Stimulated activated CD8-positive, alpha-beta memory T cell treated with anti-CD3 and anti-CD28 coated beads, Interleukin-7, amount 100 ng/mL, for 1 hour (primary cell): ENCODE results near the gene PIP4K2A.
A peak's percentile ranks its signal among the peaks of the same experiment; 100 is the strongest.
"Not testable (repeated sequence)": the region's sequence is repeated elsewhere in the genome, so short reads cannot be mapped to it uniquely, and the experiment has no call there.

Experiments used
- DNase-seq, 2 donors: peaks; one replicate each; pipeline ENCODE4 v3.0.0-alpha.2; 2020; ENCODE audit warnings: low read depth in 2 of 2

PIP4K2A gene

DNA sequence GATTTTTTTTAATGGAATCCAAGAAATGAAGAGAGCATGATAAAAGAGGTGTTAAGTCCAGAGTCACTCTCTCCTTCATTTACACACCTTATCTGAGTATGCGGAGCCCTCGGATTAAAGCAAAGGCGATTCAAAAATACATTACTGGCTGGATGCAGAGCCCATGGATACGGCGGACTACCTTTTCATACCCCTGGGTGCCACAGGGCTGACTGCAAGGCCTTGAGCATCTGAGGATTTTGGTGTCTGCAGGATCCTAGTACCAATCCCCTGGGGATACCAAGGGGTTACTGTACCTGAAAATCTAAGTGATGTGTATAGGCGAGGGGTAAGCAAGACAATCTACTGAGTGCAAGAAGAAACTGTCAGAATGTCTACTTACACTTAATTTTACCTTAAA, 20.5 kb downstream of the PIP4K2A start:
- DNase-seq, result no peak

GRCh38 chr10:22693371-22693784, 21.0 kb downstream of the PIP4K2A start:
- no peak for DNase-seq

DNA sequence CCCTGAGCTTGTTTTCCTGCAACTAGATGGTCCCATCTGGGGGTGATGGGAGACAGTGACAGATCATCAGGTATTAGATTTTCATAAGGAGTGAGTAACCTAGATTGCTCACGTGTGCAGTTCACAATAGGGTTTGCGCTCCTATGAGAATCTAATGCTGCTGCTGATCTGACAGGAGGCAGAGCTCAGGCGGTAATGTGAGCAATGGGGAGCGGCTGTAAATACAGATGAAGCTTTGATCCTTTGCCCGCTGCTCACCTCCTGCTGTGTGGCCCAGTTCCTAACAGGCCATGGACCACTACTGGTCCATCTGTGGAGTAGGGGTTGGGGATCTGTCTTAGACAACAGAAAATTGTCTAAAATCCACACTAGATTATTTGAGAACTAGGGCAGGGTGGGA, 22.3 kb downstream of the PIP4K2A start:
- DNase-seq, result not testable (repeated sequence)

DNA sequence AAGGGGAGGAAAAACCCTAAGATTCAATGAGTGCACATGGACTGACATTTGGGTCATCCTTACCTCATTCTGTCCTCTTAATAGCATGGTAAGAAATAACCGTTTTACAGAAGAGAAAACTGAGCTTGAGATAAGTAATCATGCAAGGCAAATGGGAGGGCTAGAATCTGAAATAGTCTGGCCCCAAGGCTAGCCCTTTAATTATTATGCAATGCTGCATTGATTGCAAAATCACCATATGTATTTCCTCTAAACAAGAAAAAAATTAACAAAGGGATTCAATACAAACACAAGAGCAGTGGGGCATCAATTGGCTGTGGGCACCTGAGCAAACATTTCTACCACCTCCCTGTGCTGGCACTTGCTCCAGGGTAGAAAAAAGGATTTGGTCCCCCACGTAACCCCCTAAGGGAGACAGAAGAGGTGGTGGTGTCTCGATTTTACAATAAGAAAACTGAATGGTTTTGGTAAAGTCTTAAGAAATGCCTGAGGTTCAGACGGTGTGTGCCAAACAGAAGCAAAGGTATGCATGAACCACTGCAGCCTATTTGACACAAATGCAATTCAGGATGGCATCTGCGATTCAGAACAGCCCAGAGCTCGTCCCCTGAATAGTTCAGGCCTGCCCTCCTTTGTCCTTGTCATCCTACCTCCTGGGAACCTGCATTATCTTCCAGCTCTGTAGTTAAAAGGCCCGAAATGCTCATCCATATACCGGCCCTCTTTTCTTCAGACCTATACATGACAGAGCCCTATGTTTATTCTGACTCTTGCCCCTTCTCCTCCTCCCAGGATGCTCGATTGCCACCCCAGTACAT, 23.6 kb downstream of the PIP4K2A start:
- no peak for DNase-seq

DNA sequence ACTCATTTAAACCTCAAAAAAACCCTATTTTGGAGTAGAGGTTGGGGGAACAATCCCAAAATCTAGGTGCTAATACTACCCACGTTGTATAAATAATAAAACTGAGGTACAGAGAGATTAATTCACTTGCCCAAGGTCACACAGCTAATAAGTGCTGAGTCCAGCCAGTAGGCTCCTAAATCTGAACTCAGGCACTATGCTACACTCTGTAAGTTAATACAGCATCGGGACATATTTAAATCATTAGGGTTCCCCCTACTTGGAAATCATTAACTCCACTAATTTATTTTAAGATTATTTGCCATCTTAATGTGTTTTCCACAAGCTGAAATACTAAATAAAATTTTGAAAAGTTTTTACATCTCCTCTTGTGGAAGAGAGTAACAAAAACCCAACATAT, 24.2 kb downstream of the PIP4K2A start:
- DNase-seq, result no peak

DNA sequence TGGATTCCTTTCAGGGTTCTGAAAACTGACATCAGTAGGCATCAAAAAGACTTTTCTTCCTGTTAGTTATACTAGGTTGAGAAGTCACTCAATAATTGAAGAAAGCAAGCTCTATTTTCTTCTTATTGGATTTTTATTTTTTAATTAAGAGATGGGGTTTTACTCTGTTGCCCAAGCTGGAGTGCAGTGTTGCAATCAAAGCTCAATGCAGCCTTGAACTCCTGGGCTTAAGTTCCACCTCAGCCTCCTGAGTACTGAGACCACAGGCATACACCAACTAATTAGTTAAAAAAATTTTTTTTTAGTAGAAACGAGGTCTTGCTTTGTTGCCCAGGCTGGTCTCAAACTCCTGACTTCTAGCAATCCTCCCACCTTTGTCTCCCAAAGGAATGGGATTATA, 28.0 kb downstream of the PIP4K2A start:
- DNase-seq, result no peak

DNA sequence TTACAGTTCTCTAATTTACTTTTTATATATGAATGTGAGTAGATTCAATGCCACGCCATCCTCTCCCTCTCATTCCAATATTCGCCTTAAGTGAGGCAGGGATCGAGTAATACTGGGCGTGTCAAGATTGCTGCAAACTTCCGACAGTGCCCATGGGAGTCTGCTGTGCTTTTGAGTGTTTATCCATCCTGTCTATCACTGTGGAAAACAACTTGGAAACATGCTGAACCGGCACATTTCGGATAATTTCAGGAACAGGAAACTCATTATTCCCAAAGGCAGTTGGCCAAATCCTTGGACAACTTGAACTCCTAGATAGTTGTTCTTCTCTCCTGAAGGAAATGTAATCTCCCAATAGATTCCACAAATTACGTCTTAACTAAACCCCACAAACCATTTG, 28.5 kb downstream of the PIP4K2A start:
- DNase-seq, result no peak

DNA sequence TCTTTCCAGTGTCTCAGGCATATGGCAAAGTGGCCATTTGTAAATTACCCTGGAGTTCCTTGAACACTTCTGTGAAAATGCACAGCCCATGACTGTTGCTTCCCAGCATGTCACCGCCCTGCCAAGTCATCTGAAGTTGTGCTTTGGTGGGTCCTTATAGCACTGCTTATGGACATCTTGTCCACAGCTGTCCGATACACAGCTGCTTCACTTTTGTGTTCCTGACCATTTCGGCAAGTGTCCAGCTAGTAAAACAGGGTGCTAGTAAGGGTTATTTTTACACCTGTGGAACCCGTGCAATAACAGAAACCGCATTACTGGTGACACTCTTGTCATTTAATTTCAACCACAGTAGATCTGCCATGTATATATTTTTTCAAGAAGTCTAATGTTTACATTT, 29.7 kb downstream of the PIP4K2A start:
- no peak for DNase-seq

GRCh38 chr10:22683140-22683389, 31.3 kb downstream of the PIP4K2A start:
- no peak for DNase-seq

DNA sequence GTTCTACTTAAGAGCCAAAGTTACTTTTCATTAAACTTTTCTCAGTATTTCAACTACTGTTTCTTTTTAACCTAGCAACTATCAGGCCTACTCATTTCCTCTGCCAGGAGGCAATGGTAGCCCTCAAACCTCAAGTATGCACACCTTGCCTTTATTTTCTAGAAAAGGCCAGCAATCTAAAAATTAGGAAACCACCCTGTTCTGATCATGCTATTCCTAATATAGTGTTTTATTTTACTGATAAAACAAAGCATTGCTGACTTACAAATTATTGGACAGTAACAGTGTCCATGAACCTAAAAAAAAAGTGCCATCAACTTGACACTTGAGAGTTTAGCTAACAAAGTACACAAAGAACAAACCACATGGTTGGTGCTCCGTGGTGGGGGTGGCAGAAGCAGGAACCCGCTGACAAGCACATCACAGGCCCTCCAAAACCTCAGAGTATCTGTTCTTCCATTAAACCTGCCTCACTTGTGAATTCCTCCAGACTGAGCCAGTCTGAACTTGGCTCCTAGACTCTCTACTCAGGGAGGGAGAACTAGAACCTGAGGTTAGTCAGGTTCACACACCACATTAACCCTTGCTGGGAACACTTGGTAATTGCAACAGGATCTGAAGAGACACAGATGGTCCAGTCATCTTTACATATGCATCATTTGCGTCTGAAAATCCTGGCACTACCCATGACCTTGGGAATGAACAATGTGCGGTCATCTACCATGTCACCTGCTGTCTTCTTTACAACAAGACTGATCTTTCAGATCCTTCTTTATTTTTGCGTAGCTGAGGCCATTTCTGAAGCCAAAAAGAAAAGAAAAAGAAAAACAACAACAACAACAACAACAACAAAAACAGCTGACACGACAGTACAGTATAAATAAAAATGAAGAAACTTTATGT, 31.9 kb downstream of the PIP4K2A start:
- peak in 1 of 2 donors; percentile 42 for DNase-seq

DNA sequence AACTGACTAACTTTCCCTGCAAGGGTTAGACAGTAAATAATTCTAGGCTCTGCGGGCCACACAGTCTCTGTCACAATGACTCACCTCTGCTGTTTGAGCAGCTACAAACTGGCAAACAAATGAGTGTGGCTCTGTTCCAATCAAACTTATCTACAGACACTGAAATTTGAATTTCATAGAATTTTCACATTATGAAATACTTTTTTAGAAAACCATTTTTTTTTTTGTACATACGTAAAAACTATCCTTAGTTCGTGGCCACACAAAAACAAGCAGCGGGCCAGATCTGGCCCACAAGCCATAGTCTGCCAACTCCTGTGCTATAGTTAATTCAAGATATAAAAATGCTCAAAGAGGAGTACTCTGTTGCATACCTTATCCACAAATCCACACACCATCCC, 32.6 kb downstream of the PIP4K2A start:
- peak in 1 of 2 donors; percentile 21 for DNase-seq

GRCh38 chr10:22681301-22681700, 33.1 kb downstream of the PIP4K2A start:
- DNase-seq, result no peak

DNA sequence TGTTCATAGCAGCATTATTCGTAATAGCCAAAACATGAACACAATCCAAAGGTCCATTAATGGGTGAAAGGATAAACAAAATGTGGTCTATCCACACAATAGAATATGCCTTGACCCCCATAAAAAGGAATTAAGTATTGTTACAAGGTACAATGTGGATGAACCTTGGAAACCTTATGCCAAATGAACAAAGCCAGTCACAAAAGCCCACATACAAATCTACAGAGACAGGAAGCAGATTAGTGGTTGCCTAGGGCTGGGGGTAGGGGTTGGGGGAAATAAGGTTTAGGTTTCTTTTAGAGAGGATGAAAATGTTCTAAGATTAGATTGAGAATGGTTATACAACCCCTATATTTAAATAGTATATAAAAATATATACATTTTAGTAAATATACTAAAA, 34.8 kb downstream of the PIP4K2A start:
- DNase-seq, result no peak

DNA sequence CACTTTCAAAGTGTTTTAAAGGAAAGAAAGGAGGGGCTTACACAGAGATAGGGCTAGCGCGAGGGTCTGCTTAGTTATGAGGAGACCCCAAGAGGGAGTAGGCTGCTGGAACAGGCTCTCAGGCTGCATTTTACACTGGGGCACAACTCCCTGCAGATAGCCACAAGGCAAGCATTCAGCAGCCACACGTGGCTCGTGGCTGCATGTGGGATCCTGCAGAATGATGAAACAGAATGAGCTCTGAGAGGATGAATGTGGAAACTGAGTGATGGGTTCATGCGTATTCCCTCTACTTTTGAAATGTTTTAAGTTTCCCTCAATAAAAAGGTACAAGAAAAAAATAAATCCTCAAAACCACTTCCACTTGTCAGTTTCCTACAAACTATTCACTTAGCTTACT, 37.0 kb downstream of the PIP4K2A start:
- DNase-seq, result no peak

- no peak for DNase-seq
Observed at GRCh38 chr10:22676435-22676834, 37.9 kb downstream of the PIP4K2A start.

- DNase-seq, result no peak
Observed at GRCh38 chr10:22674573-22674930, 39.8 kb downstream of the PIP4K2A start.

DNA sequence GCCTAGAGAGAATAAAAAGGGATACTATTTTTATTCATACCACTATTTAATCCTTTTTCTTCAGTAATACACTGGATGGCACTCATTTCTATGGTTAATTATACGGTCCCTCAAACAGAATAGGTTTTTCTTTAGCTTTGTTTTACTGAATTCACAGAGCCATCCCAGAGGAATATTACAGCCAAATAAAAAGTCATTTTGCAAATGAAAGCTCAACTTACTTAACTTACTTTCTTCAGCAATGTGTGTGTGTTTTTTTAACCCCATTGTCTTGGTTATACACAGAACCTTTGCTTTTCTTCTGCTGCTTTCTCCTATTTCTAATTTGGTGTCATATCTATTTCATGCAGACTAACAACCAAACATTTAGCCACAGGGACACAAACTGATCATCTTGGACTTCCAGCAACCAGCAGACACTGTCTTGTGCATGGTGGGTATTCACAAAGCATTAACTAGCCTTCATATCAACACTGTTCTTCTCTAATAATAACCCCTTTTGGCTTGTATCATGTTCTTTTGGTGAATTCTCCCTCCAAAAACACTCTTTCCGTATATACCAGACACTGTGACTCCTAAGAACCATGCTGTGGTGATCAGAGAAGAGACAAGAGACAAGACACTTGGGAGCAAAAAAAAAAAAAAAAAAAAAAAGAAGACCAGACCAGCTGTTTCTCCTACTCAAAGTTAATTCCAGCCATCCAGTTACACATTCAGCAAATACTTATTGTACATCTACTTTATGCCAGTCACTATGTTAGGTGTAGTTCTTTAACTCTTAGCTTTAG, 40.4 kb downstream of the PIP4K2A start:
- DNase-seq, result no peak

- no peak for DNase-seq
Observed at GRCh38 chr10:22673091-22673392, 41.3 kb downstream of the PIP4K2A start.

DNA sequence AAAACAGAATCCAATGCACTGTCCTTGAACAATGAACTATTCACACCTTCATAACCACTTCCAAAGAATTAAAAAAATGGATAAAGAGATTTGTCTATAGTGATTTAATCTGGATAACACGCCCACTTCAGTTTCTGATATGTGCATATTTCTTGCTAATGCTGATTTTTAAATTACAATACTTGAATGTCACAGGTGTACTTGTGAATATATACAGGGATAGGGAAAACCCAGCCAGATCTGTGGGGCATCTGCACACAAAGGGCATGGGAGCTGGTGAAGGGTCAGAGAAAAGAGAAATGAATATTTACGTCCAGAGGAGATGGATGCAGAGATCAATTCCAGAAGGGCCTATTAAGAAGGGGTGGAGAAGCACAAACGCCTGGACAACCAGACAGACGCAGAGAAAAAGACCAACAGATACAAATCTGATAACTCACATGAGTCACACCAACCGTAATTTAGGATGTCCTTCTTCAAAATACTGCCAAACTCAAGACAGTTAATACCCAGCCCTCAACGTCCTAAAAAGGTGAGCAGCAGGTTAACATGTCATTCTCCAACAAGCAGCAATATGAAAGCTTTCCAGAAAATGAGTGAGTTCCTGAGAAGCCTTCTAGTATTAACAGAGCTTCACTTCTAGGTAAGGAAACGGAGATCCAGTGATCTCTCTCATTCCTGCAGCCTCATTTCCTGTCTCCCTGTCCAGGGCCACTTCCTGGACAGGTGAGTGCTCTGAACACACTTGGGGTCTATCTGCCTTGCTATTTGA, 41.9 kb downstream of the PIP4K2A start:
- no peak for DNase-seq

- DNase-seq, result no peak
Observed at GRCh38 chr10:22670788-22671187, 43.6 kb downstream of the PIP4K2A start.

DNA sequence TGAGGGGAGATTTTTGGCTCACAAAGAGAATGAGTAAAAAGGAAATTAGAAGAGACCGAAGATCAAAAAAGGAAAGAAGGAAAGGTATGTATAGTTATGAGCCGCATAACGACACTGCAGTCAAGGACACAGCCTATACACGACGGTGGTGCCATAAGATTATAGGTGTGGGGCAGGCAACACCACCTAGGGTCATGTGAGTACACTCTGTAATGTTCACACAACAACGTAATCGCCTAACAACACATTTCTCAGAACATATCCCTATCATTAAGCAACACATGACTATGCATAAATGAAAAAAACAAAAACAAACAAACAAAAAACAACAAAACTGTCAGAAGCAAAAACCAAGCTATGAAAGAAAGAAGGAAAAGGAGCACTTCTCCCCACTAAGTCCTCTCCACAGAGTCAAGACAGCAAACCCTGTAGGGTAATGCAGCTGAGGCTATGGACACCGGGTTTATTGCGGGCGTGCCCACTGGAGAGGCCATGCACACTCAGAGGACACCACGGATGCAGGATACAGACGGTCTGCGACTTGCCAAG, 45.1 kb downstream of the PIP4K2A start:
- DNase-seq, result no peak

DNA sequence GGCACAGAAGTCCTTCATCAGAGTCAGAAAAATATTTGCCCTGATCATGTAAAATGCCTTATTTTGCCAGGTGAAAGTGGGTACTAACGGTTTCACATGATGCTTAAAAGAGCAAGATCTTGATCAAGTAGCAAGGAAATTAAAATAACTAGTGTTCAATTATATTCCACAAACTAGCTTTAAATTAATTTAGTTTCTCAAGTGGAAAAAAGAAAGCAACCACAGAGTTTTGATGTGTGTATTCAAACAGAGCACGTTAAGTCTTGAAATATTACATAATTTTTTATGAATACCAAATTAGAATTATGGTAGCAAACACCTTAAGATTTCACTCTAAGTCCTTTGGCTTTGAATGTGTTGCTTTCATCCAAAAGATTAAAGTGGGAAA, 47.3 kb downstream of the PIP4K2A start:
- no peak for DNase-seq
